GM19463 (cell line): ENCODE data around the gene TRAPPC12.
"Not testable (repeated sequence)": the region's sequence is repeated elsewhere in the genome, so short reads cannot be mapped to it uniquely, and the experiment has no call there.

Experiments
- ATAC-seq: cut with Tn5 transposase; IDR thresholded peaks from one replicate; pipeline ENCODE4 v1.9.1; 2021; ENCODE audit warnings: mild to moderate bottlenecking, moderate library complexity; ENCODE audit not compliant: unreplicated experiment

TRAPPC12 gene

DNA sequence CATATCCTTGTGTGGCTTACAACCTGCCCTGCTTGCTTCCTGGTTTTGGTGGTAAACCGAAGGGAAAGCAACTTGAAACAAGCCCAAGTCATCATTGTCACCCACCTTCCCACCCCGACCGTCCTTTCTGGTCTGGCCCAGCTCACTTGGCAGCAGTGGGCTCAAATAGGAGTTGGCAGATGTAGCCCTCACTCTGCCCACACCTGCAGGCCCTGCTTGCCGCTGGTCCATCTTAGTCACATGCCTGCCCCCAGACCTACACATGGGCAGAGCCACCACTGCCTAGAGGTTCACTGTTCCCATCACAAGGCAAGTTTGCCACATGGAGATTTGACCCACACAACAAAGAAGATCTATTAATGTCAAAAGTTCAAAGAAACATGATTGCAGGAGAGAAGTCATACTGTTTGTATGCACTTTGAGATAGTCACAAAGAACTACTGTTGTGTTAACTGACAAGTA lies 11.2 kb upstream of the TRAPPC12 start:
- ATAC-seq: no peak

DNA sequence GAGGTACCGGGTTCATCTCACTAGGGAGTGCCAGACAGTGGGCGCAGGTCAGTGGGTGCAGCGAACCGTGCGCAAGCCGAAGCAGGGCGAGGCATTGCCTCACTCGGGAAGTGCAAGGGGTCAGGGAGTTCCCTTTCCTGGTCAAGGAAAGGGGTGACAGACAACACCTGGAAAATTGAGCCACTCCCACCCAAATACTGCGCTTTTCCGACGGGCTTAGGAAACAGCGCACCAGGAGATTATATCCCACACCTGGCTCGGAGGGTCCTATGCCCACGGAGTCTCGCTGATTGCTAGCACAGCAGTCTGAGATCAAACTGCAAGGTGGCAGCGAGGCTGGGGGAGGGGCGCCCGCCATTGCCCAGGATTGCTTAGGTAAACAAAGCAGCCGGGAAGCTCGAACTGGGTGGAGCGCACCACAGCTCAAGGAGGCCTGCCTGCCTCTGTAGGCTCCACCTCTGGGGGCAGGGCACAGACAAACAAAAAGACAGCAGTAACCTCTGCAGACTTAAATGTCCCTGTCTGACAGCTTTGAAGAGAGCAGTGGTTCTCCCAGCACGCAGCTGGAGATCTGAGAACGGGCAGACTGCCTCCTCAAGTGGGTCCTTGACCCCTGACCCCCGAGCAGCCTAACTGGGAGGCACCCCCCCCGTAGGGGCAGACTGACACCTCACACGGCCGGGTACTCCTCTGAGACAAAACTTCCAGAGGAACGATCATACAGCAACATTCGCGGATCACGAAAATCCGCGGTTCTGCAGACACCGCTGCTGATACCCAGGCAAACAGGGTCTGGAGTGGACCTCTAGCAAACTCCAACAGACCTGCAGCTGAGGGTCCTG lies 9.9 kb upstream of the TRAPPC12 start:
- not testable (repeated sequence) for ATAC-seq

DNA sequence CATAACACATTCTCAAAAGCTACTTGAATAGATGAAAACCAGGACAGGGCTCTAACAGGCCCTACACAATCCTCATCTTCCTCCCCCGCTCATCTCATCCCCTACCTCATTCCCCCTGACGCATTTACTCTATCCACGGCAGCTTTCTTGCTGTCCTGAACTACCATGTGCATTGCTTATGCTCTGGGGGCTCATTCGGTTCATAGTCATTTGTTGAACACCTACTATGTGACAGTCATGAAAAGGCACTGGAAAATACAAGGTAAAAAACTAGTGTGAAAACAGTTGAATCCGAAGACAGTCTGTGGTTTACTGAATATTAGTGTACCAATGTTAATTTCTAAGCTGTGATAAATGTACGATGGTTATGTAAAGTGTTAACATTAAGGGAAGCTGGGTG lies 2.7 kb upstream of the TRAPPC12 start:
- no peak for ATAC-seq

DNA sequence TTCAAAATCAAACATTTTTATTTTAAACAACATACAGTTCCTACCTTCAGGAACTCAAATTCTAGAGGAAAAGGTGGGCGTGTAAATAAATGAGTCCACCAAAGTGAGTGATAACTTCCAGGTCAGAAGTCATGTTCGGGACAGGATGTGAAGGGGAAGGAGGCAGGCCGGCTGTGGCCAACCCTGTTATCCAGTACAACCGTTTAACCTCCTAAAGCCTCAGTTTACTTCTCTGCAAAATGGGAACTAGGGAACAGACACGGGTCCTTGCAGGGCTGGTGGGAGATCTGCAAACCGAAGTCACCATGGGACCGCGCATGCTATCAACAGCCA lies 2.2 kb upstream of the TRAPPC12 start:
- peak; percentile 6 for ATAC-seq

DNA sequence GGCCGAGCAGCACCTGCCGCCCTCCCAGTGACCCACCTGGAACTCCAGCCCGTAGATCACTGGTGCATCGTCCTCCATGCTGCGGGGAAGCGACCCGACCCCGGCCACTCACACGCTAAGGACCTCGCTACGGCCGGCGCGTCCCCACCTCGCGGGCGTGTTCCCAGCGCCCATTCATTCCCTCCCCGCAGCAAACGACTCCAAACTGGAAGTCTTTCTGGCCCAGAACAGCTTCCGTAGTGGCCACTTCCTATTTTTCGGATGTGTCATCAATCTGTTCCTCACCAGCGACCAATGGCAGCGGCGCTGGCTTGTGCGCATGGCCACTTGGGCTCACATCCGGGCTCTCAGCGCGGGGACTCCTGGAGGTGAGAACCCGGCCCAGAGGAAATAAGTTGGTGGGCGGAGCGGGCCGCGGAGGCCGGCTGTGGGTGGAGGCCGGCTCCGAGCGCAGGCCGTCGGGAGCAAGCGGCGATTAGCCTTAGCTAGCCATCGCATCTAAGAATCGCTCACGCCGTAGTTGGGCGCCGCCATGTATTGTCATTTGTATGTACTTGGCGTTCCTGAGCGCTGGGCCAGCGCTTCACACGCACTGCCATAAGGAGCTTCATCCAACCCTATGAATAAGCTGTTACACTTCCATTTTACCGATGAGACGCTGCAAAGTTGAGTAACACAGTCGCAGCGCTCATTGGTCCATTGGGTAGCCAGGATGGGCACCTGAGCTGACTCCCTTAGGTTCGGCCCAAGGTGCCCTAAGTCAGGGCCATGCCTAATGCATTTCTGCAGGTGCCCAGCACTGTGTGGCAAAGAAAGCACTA lies 1.7 kb upstream of the TRAPPC12 start, which contains the start of gene EIPR1:
Gene EIPR1, minus strand, starts transcription at position 207 of the 821 bp plus-strand sequence. Its CDS starts 129 bp downstream, at position 78.
- ATAC-seq: peak; percentile 77

DNA sequence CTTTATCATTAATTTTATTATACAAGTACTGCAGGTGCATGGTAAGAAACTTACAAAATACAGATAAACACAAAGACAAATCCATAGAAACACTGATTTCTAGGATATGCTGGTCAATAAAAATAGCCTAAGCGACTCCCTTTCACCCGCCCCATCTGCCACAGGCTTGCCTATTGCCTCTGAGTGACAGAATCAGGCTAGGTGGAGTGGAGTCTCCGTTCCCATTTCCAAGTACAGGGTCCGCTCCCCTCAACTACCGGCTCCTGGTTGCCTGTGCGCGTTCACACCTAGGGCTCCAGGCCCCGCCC lies 201 bp upstream of the TRAPPC12 start:
- no peak for ATAC-seq

DNA sequence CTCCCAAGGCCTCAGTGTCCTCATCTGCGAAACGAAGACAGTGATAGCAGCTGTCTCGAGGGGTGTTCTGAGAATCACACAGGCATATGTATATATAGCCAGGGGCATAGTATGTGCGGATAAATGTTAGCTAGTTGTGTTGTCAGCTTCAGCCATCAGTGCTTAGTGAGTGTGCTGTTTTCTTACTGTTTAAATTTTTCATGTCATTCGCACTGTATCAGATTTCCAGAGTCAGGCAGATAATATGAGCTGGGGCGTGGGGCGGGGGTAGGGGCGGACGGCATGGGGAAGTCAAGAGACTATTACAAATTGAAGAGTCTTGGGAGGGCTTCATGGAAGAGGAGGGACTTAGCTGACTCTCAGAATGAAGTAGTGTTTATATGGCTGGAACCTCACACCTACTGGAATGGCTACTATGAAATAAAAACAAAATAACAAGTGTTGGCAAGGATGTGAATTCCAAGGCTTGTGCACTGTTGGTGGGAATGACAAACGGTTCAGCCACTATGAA lies 7.0 kb downstream of the TRAPPC12 start:
- ATAC-seq: no peak

DNA sequence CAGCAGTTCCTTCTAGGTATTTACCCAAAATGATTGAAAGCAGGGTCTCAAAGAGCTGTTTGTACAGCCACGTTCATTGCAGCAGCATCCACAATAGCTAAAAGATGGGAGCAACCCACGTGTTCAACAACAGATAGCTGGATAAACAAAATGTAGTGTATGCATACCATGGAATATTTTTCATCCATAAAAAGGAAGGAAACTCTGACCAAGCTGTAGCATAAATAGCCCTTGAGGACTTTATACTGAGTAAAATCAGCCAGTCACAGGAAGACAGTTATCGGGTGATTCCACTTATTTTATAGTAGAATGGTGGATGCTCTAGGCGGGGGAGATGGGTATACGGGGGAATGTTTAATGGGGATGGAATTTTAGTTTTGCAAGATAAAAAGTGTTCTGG lies 7.5 kb downstream of the TRAPPC12 start:
- no peak for ATAC-seq

DNA sequence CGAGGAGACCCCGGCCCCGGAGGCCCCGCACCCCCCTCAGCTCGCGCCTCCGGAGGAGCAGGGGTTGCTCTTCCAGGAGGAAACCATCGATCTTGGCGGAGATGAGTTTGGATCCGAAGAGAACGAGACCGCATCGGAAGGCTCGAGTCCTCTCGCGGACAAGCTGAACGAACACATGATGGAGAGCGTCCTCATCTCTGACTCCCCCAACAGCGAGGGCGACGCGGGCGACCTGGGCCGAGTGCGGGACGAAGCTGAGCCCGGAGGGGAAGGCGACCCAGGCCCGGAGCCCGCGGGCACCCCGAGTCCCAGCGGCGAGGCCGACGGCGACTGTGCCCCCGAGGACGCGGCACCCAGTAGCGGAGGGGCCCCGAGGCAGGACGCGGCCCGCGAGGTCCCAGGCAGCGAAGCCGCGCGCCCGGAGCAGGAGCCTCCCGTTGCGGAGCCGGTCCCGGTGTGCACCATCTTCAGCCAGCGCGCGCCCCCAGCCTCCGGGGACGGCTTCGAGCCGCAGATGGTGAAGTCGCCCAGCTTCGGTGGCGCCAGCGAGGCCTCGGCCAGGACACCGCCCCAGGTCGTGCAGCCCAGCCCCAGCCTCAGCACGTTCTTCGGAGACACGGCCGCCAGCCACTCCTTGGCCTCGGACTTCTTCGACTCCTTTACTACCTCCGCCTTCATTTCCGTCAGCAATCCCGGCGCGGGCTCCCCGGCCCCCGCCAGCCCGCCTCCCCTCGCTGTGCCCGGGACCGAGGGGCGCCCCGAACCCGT lies 8.3 kb downstream of the TRAPPC12 start:
- no peak for ATAC-seq

DNA sequence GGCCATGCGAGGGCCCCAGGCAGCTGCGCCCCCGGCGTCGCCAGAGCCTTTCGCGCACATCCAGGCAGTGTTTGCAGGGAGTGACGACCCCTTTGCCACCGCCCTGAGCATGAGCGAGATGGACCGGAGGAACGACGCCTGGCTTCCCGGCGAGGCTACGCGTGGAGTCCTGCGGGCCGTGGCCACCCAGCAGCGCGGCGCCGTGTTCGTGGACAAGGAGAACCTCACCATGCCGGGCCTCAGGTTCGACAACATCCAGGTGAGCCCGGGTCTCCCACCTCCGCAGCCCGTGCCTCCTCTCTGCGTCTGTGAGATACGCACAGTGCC lies 8.9 kb downstream of the TRAPPC12 start:
- ATAC-seq: no peak

DNA sequence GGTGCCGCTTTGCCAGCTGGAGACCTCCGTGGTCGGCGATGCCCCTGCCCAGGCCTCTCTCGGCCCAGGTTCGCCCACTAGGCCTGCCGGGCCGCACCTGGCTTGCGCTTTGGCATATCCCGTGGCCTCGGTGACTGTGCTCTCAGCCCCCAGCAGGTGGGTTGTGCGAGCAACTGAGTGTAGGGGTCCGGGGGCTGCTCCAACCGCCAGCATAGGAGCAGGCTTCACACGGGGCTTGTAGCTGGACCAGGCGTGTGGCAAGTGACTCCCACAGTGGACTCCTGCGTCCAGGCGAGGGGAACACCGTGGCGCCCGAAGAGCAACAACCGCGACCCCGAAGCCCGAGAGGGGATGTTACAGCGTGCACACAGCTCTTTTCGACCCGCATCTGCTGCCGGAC lies 9.7 kb downstream of the TRAPPC12 start:
- no peak for ATAC-seq

DNA sequence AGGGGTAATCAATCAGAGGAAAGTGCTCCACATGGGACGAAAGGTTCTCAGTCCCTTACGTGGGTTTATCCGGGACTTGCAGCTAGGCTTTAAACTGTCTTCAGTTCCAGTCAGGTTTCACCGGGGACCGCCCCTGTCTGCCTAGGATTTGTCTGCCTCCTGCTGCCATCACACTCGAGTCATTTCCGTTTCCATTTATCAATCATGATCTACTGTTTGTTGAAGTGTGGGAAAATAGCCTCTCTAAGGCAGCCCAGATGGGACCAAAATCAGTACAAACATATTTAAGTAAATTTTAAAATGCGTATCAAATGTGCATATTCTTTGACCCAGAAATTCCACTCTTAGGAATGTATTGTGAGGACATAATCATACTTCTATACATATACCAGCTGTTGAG lies 10.5 kb downstream of the TRAPPC12 start:
- no peak for ATAC-seq

DNA sequence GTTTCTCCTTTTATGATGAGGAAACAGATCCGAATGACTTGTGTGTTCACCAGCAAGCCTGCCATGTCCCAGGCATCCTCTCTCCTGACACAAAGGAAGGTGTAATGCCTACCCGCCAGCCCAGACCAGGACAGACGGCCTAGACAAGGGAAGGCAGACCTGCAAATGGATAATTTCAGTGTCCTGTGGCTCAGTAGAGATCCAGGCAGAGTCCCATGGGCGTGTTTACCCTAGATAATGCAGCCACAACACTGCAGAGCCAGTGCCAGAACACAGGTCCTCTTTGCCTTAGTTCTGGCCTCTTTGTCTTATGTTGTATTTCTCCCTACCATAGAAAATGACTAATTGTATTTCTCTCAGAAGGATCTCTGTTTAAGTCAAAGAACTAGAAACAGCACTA lies 12.7 kb downstream of the TRAPPC12 start:
- no peak for ATAC-seq

DNA sequence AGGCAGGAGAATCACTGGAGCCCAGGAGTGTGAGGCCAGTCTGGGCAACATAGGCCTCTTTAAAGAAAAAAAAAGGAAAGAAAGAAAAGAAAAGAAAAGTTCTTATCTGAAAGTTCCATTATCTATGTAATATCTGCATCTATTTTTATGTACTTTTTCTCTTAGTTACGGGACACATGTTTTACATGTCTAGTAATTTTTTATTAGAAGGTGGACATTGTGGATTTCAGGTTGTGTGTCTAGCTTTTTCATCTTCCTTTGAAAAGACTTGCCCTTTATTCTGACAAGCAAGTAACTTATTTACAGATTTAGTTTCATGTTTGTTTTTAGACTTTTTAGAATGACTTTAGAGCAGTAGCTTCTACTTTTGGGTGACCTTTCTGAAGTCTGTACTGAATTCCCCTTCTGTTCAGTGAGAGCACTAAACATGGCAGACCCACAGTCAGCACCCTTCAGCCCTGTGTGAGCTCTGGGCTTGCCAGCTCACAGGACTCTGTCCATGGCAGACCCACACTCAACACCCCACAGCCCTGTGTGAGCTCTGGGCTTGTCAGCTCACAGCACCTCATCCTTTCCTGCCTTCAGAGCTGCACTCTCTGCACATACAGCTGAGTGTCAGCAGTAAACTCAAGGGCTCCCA lies 17.5 kb downstream of the TRAPPC12 start:
- ATAC-seq: peak; percentile 76

DNA sequence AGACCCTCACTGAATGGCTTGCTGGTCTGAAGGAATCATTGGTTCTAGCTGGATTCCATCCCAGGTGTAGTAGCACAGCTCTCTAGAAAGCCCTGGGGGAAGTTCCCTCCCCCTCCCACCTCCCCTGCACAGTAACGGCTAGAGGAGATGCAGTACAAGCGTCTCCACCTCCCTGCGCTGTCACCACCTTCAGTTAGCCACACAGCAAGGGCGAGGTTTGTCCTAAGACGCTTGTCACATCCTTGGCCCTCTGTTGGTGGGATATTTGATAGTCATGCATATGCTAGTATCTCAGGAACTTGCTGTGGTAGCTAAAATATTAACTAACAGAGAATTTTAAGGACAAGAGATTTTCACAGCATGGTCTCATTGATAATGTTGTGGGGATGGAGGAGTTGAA lies 19.4 kb downstream of the TRAPPC12 start:
- no peak for ATAC-seq

DNA sequence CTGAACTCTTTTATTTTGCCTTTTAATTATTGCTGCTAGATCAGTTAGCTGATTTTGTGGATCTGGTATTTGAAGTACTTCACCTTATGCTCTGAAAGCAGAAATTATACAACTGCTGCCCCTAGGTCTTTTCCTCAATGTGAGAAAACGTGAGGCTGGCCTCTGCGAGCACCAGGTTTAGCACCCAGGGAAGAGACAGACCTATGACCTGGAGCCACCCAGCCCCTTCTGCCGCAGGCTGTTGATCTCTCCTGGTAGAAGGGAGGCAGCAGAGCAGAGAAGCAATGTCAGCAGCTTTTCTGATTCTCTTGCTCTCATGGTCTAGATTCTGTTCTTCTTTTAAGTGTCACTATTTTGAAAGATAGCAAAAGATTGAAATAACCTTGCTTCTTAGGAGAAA lies 19.9 kb downstream of the TRAPPC12 start:
- no peak for ATAC-seq

DNA sequence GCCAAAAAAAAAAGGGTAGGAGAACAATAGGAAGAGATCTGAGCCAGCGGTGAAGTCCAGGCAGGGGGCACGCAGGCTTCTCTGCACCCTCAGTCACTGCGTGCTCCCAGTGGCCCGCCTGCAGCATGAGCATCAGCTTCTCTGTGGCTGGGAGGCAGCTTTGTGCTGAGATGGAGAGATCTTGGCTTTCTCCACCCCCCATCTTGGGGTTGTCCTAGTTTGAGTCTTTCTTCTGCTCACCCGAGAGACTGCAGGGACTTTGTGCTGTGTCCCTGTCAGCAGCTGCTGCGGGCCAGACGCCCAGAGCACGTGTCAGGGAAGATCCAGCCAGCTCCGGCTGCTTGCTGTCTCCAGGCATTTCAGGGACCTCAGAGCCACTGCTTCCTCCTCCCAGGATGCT lies 20.3 kb downstream of the TRAPPC12 start:
- ATAC-seq: no peak

DNA sequence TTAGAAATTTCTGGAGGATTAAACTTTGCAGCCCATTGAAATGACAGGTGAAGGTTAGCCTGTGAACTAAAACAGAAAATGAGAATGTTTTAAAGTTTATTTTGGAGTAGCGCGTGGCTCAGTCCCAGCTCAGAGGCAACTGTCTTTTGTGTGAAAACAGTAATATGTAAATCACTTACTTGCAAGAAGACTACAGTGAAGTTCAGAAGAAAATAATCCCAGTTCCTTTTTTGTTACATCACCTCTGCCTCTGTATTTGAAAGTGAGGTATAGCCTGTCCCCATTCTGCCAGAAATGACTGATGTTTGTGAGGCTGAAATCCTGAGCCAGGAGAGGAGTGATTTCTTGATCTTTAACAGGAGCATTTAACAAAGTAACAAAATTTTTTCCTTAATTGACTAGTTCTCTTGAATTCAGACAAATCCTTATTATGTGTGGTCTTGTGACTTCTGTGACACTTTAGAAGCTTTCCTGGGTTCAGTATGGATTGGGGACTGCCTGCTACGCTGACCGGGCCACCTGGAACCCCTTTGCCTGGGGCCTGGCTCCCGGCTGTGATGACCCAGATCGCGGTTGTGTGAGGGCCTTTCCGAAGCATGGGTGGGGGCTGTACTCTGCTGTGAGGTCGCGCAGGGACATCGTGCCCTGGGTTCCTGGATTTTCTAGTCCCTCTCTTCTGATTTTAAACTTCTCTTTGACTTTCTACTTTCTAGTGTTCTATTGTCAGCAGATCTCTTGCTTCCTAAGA lies 24.3 kb downstream of the TRAPPC12 start:
- peak; percentile 98 for ATAC-seq

DNA sequence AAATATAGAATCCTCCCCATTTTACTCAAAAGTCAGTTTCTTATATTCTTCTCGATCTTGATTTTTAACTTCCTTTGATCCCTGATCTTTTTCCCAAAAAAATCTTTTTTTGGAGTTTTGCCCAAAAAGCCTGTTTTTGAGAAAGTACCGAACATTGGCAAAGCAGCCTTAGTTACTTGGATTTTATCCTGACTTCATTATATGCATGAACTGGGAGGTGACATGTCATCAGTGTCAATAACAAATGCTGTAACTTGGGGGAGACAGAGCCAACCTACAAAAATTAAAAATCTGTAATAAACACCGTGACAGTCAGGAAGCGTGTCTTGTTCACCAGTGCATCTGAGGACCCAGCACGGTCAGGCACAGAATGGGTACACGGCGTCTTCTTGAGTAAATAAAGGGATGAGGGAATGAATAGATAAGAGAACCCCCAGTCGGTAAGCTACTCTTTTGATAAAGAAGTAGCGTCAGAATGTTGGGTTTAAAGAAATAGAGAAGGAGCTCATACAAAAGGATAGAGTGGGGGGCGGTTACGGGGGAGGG lies 24.9 kb downstream of the TRAPPC12 start:
- ATAC-seq: no peak

DNA sequence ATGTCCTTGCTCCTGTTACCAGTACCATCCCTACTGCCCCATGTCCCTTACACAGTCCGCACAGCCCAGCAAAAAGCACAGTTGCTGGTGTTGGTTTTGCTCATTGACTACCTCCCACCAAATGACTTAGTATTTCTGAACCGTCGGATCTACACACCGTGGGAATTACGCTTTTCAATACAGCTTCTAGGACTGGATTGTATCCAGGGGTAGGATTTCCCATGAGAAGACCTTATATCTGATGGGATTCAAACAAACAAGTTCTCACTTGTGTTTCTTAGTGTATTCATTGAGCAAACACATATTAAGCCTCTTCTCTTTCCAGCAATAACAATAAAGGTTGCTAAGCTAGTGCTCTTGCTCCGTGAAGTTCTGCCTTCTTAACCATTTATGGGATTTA lies 25.8 kb downstream of the TRAPPC12 start:
- ATAC-seq: no peak
